K562 (cell line): ENCODE data around the gene ORC3. TPM values are rescaled to one million over a fixed set of nuclear protein-coding genes. Genes with fewer than 3 reads are reported as not detected.

Experiments used
- ARID2 ChIP-seq: fragments of 450-650 bp; IDR thresholded peaks from 2 replicates; pipeline ENCODE4 v1.6.1; 2017; ENCODE audit warnings: antibody characterized with exemption, mild to moderate bottlenecking
- CUX1 ChIP-seq: fragments of 200-800 bp; sonication (Bioruptor generic); IDR thresholded peaks from 2 replicates; pipeline ENCODE4 v1.6.1; 2016; ENCODE audit warnings: missing genetic modification characterization, missing compliant biosample characterization
- FOS ChIP-seq: IDR thresholded peaks from 3 replicates; pipeline ENCODE4 v1.6.1; 2011; ENCODE audit not compliant: insufficient read length; ENCODE audit errors: extremely low read depth
- GTF2E2 ChIP-seq: fragments of 200-800 bp; sonication (Bioruptor generic); IDR thresholded peaks from 2 replicates; pipeline ENCODE4 v1.6.1; 2016; ENCODE audit warnings: missing genetic modification characterization, missing compliant biosample characterization
- HMG20B ChIP-seq: fragments of 250-450 bp; sonication (Bioruptor Pico); IDR thresholded peaks from 2 replicates; pipeline ENCODE4 v1.5.0; 2021; ENCODE audit warnings: mild to moderate bottlenecking
- MAFF ChIP-seq: IDR thresholded peaks from 2 replicates; pipeline ENCODE4 v1.6.1; 2012; ENCODE audit warnings: low read length, improper control_type of control experiment
- RNF2 ChIP-seq: sonication (generic); IDR thresholded peaks from 2 replicates; pipeline ENCODE4 v1.6.1; 2016
- SUPT5H ChIP-seq: fragments of 450-650 bp; IDR thresholded peaks from 2 replicates; pipeline ENCODE4 v1.6.1; 2016
- ZNF175 ChIP-seq: fragments of 200-800 bp; sonication (Bioruptor generic); IDR thresholded peaks from 2 replicates; pipeline ENCODE4 v1.6.1; 2016; ENCODE audit warnings: low read depth, mild to moderate bottlenecking, missing genetic modification characterization, missing compliant biosample characterization
- ZNF24 ChIP-seq: fragments of 450-650 bp; IDR thresholded peaks from 2 replicates; pipeline ENCODE4 v1.6.1; 2016
- ZNF512 ChIP-seq: IDR thresholded peaks from 2 replicates; pipeline ENCODE4 v1.6.1; 2016; ENCODE audit warnings: missing genetic modification characterization, missing compliant biosample characterization
- polyA plus RNA-seq, 8 experiments: library from polyadenylated mRNA; depleted of rRNA in 4 of 8; stranded (reverse) in 5 of 8; unstranded in 3 of 8; fragments of >200 nt; fragmentation: Nextera tagmentation in 2 of 8; fragmentation: Illumina TruSeq in 1 of 8; extraction: Ambion mirVana in 2 of 8; extraction: Trizol in 1 of 8; gene quantifications; 2 replicates each; pipeline versions ENCODE4 v1.2.1 to v1.2.3, GENCODE V29; 2011 to 2014; ENCODE audit warnings: inconsistent platforms in 1 of 8, missing spikeins in 1 of 8
- total RNA-seq, 7 experiments: library from RNA; depleted of rRNA in 6 of 7; stranded (reverse); fragments of >200 nt in 6 of 7; fragmentation: Illumina TruSeq in 2 of 7; extraction: Trizol in 2 of 7; gene quantifications; 2 replicates each; pipeline versions ENCODE4 v1.2.1 to v1.2.3, GENCODE V29; 2011 to 2021; ENCODE audit warnings: low replicate concordance in 1 of 7
- TF ChIP-seq, protein P1 (sequence below): sonication (generic); IDR thresholded peaks from 2 replicates; pipeline ENCODE4 v1.6.1; 2016
- TF ChIP-seq, protein P2 (sequence below): fragments of 250-450 bp; sonication (Bioruptor Pico); IDR thresholded peaks from 2 replicates; pipeline ENCODE4 v1.9.0; 2021; ENCODE audit warnings: mild to moderate bottlenecking, inconsistent platforms
- TF ChIP-seq, protein P3 (sequence below): fragments of 450-650 bp; formaldehyde crosslinking; IDR thresholded peaks from 2 replicates; pipeline ENCODE4 v1.4.0; 2020; ENCODE audit warnings: mild to moderate bottlenecking

Gene ORC3
- total and polyA plus RNA-seq, 9 of the 15 experiments (the other 6 are each of a cell fraction or from before 2014, with no cell fraction given), result 28.8 to 159 (median 74.8) TPM

- TF ChIP-seq ZNF512 (no peak), RNF2 (no peak; the same call in 1 of the 2 replicates), ZNF175 (0 out of 2 replicates have a peak, but pooled peaks have one; percentile 55), ZNF24 (no peak; the same call in 1 of the 2 replicates), GTF2E2 (tag) (0 out of 2 replicates have a peak, but pooled peaks have one; percentile 38), ARID2 (no peak), MAFF (peak; percentile 28; the same call in 1 of the 2 replicates), SUPT5H (peak; percentile 98), CUX1 (CRISPR knock-in tag) (no peak), FOS (no peak), HMG20B (CRISPR knock-in tag) (no peak)
- TF ChIP-seq, protein P1, sequence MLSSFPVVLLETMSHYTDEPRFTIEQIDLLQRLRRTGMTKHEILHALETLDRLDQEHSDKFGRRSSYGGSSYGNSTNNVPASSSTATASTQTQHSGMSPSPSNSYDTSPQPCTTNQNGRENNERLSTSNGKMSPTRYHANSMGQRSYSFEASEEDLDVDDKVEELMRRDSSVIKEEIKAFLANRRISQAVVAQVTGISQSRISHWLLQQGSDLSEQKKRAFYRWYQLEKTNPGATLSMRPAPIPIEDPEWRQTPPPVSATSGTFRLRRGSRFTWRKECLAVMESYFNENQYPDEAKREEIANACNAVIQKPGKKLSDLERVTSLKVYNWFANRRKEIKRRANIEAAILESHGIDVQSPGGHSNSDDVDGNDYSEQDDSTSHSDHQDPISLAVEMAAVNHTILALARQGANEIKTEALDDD, result peak; percentile 62; the same call in 1 of the 2 replicates
- TF ChIP-seq, protein P2, sequence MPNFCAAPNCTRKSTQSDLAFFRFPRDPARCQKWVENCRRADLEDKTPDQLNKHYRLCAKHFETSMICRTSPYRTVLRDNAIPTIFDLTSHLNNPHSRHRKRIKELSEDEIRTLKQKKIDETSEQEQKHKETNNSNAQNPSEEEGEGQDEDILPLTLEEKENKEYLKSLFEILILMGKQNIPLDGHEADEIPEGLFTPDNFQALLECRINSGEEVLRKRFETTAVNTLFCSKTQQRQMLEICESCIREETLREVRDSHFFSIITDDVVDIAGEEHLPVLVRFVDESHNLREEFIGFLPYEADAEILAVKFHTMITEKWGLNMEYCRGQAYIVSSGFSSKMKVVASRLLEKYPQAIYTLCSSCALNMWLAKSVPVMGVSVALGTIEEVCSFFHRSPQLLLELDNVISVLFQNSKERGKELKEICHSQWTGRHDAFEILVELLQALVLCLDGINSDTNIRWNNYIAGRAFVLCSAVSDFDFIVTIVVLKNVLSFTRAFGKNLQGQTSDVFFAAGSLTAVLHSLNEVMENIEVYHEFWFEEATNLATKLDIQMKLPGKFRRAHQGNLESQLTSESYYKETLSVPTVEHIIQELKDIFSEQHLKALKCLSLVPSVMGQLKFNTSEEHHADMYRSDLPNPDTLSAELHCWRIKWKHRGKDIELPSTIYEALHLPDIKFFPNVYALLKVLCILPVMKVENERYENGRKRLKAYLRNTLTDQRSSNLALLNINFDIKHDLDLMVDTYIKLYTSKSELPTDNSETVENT (CRISPR knock-in tag), result peak; percentile 89
- TF ChIP-seq, protein P3, sequence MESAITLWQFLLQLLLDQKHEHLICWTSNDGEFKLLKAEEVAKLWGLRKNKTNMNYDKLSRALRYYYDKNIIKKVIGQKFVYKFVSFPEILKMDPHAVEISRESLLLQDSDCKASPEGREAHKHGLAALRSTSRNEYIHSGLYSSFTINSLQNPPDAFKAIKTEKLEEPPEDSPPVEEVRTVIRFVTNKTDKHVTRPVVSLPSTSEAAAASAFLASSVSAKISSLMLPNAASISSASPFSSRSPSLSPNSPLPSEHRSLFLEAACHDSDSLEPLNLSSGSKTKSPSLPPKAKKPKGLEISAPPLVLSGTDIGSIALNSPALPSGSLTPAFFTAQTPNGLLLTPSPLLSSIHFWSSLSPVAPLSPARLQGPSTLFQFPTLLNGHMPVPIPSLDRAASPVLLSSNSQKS (CRISPR knock-in tag), result no peak
Observed at GRCh38 chr6:87701676-87702588, 112.0 kb downstream of the ORC3 start, which contains the start of gene AKIRIN2 (continued).
